H9 (cell line): ENCODE data around the gene TXNDC5. TPM values are rescaled to one million over a fixed set of nuclear protein-coding genes. Genes with fewer than 3 reads are reported as not detected.

Experiments used
- DNase-seq: peaks from one replicate; pipeline ENCODE4 v3.0.0-alpha.2; 2017
- H2AFZ ChIP-seq: one replicate; pipeline ENCODE4 v1.6.1; 2013; ENCODE audit warnings: mild to moderate bottlenecking, low read length, control low read depth, moderate library complexity
- H2AK5ac ChIP-seq: 2 replicates; pipeline ENCODE4 v1.6.1; 2013; ENCODE audit warnings: low read length, control low read depth, mixed read lengths; ENCODE audit not compliant: insufficient read length
- H2BK120ac ChIP-seq: one replicate; pipeline ENCODE4 v1.6.1; 2013; ENCODE audit warnings: low read depth, mild to moderate bottlenecking, low read length, control low read depth, inconsistent platforms; ENCODE audit not compliant: poor library complexity, severe bottlenecking
- H2BK12ac ChIP-seq: 2 replicates; pipeline ENCODE4 v1.6.1; 2013; ENCODE audit warnings: low read length, control low read depth, mixed read lengths, low read depth; ENCODE audit not compliant: insufficient read length
- H2BK15ac ChIP-seq: 2 replicates; pipeline ENCODE4 v1.6.1; 2013; ENCODE audit warnings: low read depth, low read length, control low read depth
- H2BK20ac ChIP-seq: one replicate; pipeline ENCODE4 v1.6.1; 2013; ENCODE audit warnings: low read depth, mild to moderate bottlenecking, low read length, control low read depth, inconsistent platforms; ENCODE audit not compliant: poor library complexity, severe bottlenecking
- H2BK5ac ChIP-seq: 2 replicates; pipeline ENCODE4 v1.6.1; 2013; ENCODE audit warnings: low read length, control low read depth, mixed read lengths; ENCODE audit not compliant: insufficient read length
- H3K14ac ChIP-seq: 2 replicates; pipeline ENCODE4 v1.6.1; 2013; ENCODE audit warnings: low read length, control low read depth; ENCODE audit not compliant: insufficient read depth
- H3K18ac ChIP-seq: 2 replicates; pipeline ENCODE4 v1.6.1; 2013; ENCODE audit warnings: low read depth, mild to moderate bottlenecking, mixed read lengths, low read length, control low read depth; ENCODE audit not compliant: insufficient read length
- H3K23ac ChIP-seq: 2 replicates; pipeline ENCODE4 v1.6.1; 2013; ENCODE audit warnings: low read length, control low read depth, mixed read lengths, low read depth; ENCODE audit not compliant: insufficient read length
- H3K23me2 ChIP-seq: 2 replicates; pipeline ENCODE4 v1.6.1; 2013; ENCODE audit warnings: low read depth, mild to moderate bottlenecking, mixed read lengths, low read length, control low read depth; ENCODE audit not compliant: insufficient read length, poor library complexity, severe bottlenecking
- H3K27ac ChIP-seq: 2 replicates; pipeline ENCODE4 v1.5.1; 2013; ENCODE audit warnings: low read length, control low read depth, mixed read lengths, low read depth; ENCODE audit not compliant: insufficient read length
- H3K27me3 ChIP-seq: 2 replicates; pipeline ENCODE4 v1.6.1; 2013; ENCODE audit warnings: low read length, control low read depth, inconsistent platforms; ENCODE audit not compliant: insufficient read depth
- H3K4ac ChIP-seq: 2 replicates; pipeline ENCODE4 v1.6.1; 2013; ENCODE audit warnings: low read depth, mild to moderate bottlenecking, control low read depth, inconsistent platforms, low read length, moderate library complexity
- H3K4me1 ChIP-seq: 2 replicates; pipeline ENCODE4 v1.6.1; 2013; ENCODE audit warnings: low read length, control low read depth, inconsistent platforms; ENCODE audit not compliant: insufficient read depth
- H3K4me2 ChIP-seq: 2 replicates; pipeline ENCODE4 v1.6.1; 2013; ENCODE audit warnings: low read length, control low read depth, mixed read lengths; ENCODE audit not compliant: insufficient read length, insufficient read depth
- H3K56ac ChIP-seq: 2 replicates; pipeline ENCODE4 v1.6.1; 2013; ENCODE audit warnings: low read depth, mild to moderate bottlenecking, mixed read lengths, low read length, control low read depth; ENCODE audit not compliant: insufficient read length
- H3K79me1 ChIP-seq: 2 replicates; pipeline ENCODE4 v1.6.1; 2013; ENCODE audit warnings: low read depth, mild to moderate bottlenecking, moderate library complexity, low read length, control low read depth, inconsistent platforms; ENCODE audit not compliant: insufficient read depth, poor library complexity, severe bottlenecking
- H3K79me2 ChIP-seq: 2 replicates; pipeline ENCODE4 v1.6.1; 2013; ENCODE audit warnings: low read length, control low read depth, inconsistent platforms; ENCODE audit not compliant: insufficient read depth
- H3K9ac ChIP-seq: 2 replicates; pipeline ENCODE4 v1.6.1; 2013; ENCODE audit warnings: low read length, control low read depth, mixed read lengths; ENCODE audit not compliant: insufficient read length; ENCODE audit errors: extremely low read depth
- H3K9me3 ChIP-seq: one replicate; pipeline ENCODE4 v1.6.1; 2013; ENCODE audit warnings: low read depth, low read length, inconsistent platforms; ENCODE audit not compliant: control insufficient read depth
- H3T11ph ChIP-seq: one replicate; pipeline ENCODE4 v1.6.1; 2013; ENCODE audit warnings: mild to moderate bottlenecking, low read length, control low read depth, inconsistent platforms
- H4K20me1 ChIP-seq: one replicate; pipeline ENCODE4 v1.6.1; 2013; ENCODE audit not compliant: control insufficient read depth, insufficient read length, insufficient read depth
- H4K5ac ChIP-seq: 2 replicates; pipeline ENCODE4 v1.6.1; 2013; ENCODE audit warnings: low read depth, mild to moderate bottlenecking, mixed read lengths, low read length, control low read depth; ENCODE audit not compliant: insufficient read length
- H4K8ac ChIP-seq: replicated peaks from 2 replicates; pipeline ENCODE4 v1.6.1; 2013; ENCODE audit warnings: low read length, control low read depth, mixed read lengths, low read depth; ENCODE audit not compliant: insufficient read length
- H4K91ac ChIP-seq: 2 replicates; pipeline ENCODE4 v1.6.1; 2013; ENCODE audit warnings: low read depth, mild to moderate bottlenecking, moderate library complexity, mixed read lengths, low read length, control low read depth; ENCODE audit not compliant: insufficient read length
- H3K27ac Mint-ChIP-seq, 3 experiments: 2 replicates in 2 of 3; 3 replicates in 1 of 3; pipeline ENCODE4 v1.8.0; 2020 to 2021; ENCODE audit warnings: mixed read lengths in 3 of 3, mild to moderate bottlenecking in 1 of 3, moderate library complexity in 1 of 3
- H3K27me3 Mint-ChIP-seq: 2 replicates; pipeline ENCODE4 v1.8.0; 2021; ENCODE audit warnings: low read depth, mild to moderate bottlenecking, moderate library complexity, mixed read lengths
- H3K36me3 Mint-ChIP-seq, 3 experiments: 2 replicates in 2 of 3; 3 replicates in 1 of 3; pipeline ENCODE4 v1.8.0; 2020 to 2021; ENCODE audit warnings: low read depth in 3 of 3, mixed read lengths in 3 of 3; ENCODE audit not compliant: insufficient read depth in 1 of 3
- H3K4me1 Mint-ChIP-seq, 2 experiments: 2 replicates each; pipeline ENCODE4 v1.8.0; 2020; ENCODE audit warnings: mixed read lengths in 2 of 2
- H3K4me3 Mint-ChIP-seq, 2 experiments: 2 replicates in 1 of 2; 3 replicates in 1 of 2; pipeline ENCODE4 v1.8.0; 2020 to 2021; ENCODE audit warnings: mild to moderate bottlenecking in 2 of 2, mixed read lengths in 2 of 2, moderate library complexity in 1 of 2
- H3K9me3 Mint-ChIP-seq, 2 experiments: 2 replicates in 1 of 2; 3 replicates in 1 of 2; pipeline ENCODE4 v1.8.0; 2020; ENCODE audit warnings: mild to moderate bottlenecking in 2 of 2, mixed read lengths in 2 of 2, moderate library complexity in 1 of 2
- WGBS: extraction: QIAGEN DNeasy Blood & Tissue Kit; methylation state at CpG from one replicate; pipeline ENCODE4 v1.1.7; 2013; ENCODE audit warnings: missing lambda C conversion rate, low lambda C conversion rate, mixed read lengths; ENCODE audit not compliant: insufficient read length; ENCODE audit errors: extremely low coverage; 5-methylcytosine and 5-hydroxymethylcytosine counted together
- total RNA-seq: library from RNA; stranded (reverse); gene quantifications from 2 replicates; pipeline ENCODE4 v1.2.1, GENCODE V29; 2021
- TF ChIP-seq, protein P1 (sequence below): fragments of 200-600 bp; sonication (generic); conservative IDR thresholded peaks from 3 replicates; pipeline ENCODE4 v1.8.0; 2021; ENCODE audit warnings: antibody characterized with exemption, mild to moderate bottlenecking

TXNDC5 gene
- total RNA-seq, 1 experiment from 2014 or later, result 130 TPM

DNA sequence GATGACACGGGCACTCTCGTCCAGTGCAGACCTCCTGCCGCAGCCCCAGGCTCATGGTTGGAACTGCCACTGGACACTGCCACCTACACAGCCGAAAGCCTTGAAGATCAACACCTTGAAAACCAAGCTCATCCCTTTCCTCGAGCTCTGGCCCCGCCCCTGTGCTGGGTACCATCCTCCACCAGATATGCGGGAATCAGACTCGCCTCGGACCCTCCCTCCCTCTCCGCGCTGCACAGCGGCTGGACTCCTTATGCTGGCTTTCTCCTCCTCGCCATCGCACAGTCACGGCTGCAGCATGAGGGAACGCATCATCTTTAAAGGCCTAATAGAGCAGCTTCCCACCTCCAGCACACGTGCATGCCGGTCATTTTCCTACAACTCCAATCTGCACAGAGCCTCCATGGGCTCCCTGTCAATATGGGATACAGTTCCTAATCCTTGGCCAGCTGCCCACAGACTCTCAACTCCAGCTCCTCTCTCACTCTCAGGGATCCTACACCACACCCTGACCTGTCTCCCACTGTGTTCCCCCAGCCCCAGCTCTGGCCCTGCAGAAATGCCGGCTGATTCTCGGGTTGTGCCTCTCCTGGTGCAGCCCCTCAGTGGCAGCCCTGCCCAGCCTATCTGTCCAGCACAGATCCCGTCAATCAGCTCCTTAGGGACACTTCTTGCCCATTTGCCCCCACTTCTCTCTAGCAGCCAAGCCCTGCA lies 23.2 kb downstream of the TXNDC5 start:
- Histone ChIP-seq H3K23me2 (no peaks in the 10 kb centered on the region), H4K20me1 (no peaks in the 10 kb centered on the region), H3K27ac (no peak overlapping the region), H3T11ph (no peak overlapping the region), H2AK5ac (no peak overlapping the region), H3K79me1 (no peaks in the 10 kb centered on the region), H4K8ac (no peak overlapping the region), H2BK12ac (no peak overlapping the region), H3K79me2 (no peaks in the 10 kb centered on the region), H2BK120ac (no peak overlapping the region), H3K4ac (no peak overlapping the region), H4K91ac (no peak overlapping the region), H2BK15ac (no peak overlapping the region), H2BK5ac (no peak overlapping the region), H2BK20ac (no peak overlapping the region), H3K56ac (no peak overlapping the region), H3K23ac (no peak overlapping the region), H3K14ac (no peak overlapping the region), H3K27me3 (no peaks in the 10 kb centered on the region), H3K18ac (no peak overlapping the region), H3K4me1 (no peaks in the 10 kb centered on the region), H2AFZ (no peak overlapping the region), H4K5ac (no peak overlapping the region), H3K9me3 (no peaks in the 10 kb centered on the region), H3K9ac (no peak overlapping the region), H3K4me2 (no peak overlapping the region)
- peak overlapping the region in 1 of 3 experiments; percentile 79; a peak in 4 of 7 replicates for H3K27ac Mint-ChIP-seq
- H3K4me1 Mint-ChIP-seq, result no peaks in the 10 kb centered on the region
- no peaks in the 10 kb centered on the region for H3K27me3 Mint-ChIP-seq
- no peaks in the 10 kb centered on the region for H3K9me3 Mint-ChIP-seq
- DNase-seq, result no peak
- no CpG with 5 or more reads among the region's 21 CpGs for WGBS
- TF ChIP-seq, protein P1, sequence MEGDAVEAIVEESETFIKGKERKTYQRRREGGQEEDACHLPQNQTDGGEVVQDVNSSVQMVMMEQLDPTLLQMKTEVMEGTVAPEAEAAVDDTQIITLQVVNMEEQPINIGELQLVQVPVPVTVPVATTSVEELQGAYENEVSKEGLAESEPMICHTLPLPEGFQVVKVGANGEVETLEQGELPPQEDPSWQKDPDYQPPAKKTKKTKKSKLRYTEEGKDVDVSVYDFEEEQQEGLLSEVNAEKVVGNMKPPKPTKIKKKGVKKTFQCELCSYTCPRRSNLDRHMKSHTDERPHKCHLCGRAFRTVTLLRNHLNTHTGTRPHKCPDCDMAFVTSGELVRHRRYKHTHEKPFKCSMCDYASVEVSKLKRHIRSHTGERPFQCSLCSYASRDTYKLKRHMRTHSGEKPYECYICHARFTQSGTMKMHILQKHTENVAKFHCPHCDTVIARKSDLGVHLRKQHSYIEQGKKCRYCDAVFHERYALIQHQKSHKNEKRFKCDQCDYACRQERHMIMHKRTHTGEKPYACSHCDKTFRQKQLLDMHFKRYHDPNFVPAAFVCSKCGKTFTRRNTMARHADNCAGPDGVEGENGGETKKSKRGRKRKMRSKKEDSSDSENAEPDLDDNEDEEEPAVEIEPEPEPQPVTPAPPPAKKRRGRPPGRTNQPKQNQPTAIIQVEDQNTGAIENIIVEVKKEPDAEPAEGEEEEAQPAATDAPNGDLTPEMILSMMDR, result no peak
- H3K36me3 Mint-ChIP-seq, result peaks cover 53 to 97% (median 95%) of the 10 kb centered on the region in 3 experiments; a peak in 6 of 7 replicates
- H3K4me3 Mint-ChIP-seq, result no peak overlapping the region
